Gastroesophageal sphincter (tissue), 3 donors: ENCODE results near the gene ALOXE3.

Experiments
- CTCF ChIP-seq, 4 experiments: fragments of 200-600 bp in 2 of 4; fragments of 450-650 bp in 2 of 4; sonication (generic) in 1 of 4; IDR thresholded peaks; one replicate each; pipeline ENCODE4 v1.5.1; 2017 to 2019; ENCODE audit warnings: antibody characterized with exemption in 4 of 4, mild to moderate bottlenecking in 2 of 4, moderate library complexity in 2 of 4
- POLR2A ChIP-seq, 2 donors: fragments of 450-650 bp; IDR thresholded peaks; one replicate each; pipeline ENCODE4 v1.6.1; 2017; ENCODE audit warnings: antibody characterized with exemption in 2 of 2, mild to moderate bottlenecking in 2 of 2, moderate library complexity in 1 of 2
- POLR2AphosphoS5 ChIP-seq: sonication (generic); formaldehyde crosslinking; IDR thresholded peaks from one replicate; pipeline ENCODE4 v1.6.1; 2017; ENCODE audit warnings: antibody characterized with exemption

- TF ChIP-seq POLR2A (IDR thresholded peaks at IDR 0.05) (no peak), CTCF (IDR thresholded peaks at IDR 0.05) (no peak), POLR2AphosphoS5 (no peak)
Measured at GRCh38 chr17:8155996-8156245, 37.6 kb upstream of the ALOXE3 start.
